ENCODE results near the gene MAPKAP1.

MAPKAP1 gene

DNA sequence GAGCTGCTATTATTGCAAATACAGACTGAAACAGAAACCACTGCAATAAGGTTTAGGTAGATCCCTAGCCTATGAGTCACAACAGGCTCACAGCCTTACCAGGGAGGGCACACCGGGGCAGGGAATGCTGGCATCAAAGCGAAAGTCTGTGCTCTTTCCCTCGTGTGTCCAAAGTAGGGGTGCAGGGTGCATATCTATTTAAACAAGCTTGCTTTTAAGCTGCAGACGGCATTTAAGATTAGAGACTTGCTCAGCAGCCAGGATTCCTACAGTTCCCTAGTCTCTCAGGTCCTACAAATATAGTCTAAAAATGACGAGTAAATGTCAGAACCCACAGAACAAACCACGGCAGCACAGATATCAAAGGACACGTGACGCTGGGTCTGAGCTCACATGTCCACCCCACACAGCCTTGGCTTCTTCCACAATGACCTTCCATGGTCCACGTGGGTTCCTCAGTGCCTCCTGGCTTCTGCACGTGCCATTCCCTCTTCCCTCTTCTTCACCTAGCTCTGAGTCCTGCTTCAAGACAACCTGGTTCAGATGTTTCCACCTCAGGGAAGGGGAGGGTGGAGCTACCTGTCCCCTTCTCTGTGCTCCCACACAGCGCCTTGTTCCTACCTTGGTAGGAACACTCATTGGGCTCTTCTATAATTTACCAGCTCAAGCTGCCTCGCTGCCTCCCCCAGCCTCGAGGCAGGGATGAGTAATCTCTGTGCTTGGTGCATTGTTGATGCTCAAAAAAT lies 193.2 kb downstream of the MAPKAP1 start:
- DNase-seq (ENCODE audit: low spot score), result peak; percentile 60

DNA sequence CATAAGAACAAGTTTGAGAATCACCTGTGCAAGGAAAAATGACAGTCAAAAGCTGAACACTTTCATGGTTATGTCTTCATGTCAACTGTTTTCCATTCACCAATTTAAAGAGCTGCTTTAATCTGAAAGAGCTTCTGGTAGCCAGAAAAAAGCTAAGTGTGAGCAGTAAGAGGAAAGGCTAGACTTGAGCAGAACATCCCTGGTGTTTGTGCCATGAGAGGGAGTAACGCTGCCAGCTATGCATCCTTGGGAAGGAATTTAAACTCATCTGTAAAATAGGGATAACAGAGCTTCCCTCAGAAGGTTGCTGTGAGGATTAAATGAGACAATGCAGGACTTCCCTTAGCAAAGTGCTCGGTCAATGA lies 193.7 kb downstream of the MAPKAP1 start:
- no peak for DNase-seq (ENCODE audit: low spot score)

DNA sequence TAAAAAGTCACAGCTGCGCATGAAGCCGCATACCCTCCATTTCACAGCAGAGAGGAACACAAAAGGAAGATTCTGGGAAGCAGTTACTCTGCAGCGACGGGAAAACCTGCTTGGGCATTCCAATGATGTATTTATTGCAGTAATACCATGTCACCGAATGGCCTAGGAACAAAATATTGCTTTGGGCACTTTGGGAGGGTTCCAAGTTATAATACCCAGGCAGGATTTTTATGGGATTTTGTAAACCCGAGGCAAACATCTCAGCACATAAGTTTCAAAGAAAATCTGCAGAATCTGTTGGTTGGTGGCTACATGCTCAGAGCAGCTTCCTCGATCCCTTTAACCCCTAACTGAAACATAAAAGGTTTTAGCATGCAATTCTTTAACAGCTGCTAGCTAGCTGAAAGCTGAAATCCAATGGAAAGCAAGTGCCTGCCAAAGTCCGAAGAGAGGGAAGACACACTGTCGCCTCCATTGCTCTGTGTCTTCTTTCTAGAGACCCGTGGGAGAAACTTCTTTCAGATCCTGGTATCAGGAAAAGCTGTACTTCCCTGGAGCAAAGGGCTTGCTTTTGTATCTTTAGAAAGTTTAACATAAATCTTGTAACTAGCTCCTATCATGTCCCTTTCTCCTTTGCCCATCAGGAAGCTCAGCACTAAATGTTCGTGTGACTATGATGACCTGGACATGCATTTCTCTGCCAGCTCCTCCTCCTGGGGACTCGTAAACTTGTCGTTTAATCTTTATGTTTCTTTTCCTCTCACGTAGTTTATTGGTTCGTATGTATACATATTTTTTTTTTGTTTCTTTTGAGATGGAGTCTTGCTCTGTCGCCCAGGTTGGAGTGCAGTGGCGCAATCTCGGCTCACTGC lies 195.0 kb downstream of the MAPKAP1 start:
- DNase-seq (ENCODE audit: low spot score), result no peak

DNA sequence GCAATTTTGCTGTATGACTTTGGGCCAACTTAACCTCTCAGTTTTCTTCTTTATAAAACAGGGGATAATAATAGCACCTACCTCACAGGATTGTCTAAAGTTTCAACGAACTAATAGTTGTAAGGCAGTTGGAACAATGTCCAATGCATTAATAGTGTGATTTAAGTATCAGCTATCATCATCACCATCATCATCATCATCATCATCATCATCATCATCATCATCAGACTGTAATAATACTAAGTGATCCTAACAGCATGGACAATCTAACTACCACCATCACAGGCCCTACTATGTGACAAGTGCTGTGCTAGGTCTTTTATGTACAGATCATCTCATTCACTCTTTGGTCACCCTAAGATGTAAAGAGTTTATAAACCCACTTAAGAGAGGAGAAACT lies 196.0 kb downstream of the MAPKAP1 start:
- no peak for DNase-seq (ENCODE audit: low spot score)

DNA sequence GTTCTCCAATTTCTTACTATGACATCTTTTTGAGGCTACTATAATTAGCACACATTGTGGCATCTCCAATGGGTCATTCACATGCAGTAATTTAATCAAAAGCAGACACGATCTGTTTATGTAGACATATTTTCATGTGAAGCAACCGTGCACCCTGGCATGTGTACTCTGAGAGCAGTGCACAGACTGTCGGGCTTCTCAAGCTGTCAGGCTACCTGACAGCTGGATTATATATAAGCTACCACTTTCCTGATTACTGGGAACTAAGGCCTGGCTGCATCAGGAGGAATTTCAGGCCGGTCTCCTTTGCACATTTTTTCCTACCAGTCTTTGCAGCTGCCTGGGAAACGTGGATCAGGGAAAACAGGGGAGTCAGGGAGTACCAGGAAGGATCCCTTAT lies 197.5 kb downstream of the MAPKAP1 start:
- peak; percentile 55 for DNase-seq (ENCODE audit: low spot score)

DNA sequence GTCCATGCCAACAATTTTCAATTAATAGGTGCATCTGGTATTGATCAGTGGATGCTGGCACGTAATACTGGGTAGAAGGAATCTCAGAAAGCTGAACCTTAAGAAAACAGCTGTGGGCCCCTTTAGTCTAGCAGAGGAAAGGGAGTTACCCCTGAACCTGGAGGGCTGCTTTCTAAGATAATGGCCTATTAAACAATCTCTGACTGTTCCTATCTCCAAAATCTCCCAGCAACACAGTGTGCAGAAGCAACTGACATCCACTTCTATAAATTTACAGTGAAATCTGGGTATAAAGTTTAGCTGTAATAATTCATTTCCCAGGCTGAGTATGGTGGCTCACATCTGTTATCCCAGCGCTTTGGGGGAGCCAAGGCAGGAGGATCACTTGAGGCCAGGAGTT lies 198.8 kb downstream of the MAPKAP1 start:
- no peak for DNase-seq (ENCODE audit: low spot score)

DNA sequence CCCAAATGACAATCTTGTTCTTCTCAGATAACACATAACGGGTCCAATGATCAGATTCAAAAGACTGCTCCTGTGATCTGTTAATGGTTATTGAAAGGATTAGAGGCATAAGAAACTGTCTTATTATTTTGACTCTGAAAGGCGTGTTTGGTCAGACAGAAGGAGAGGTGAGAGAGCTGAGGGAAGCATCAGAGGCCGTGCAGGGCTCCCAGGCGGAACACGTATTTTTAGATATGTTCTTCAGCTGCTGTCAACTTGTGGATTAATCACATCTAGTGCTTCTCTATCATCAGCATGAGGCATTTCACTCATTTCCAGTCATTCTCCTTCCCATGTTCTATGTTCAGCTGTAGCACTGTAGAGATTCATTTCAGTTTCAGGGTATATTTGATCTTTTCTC lies 199.8 kb downstream of the MAPKAP1 start:
- DNase-seq (ENCODE audit: low spot score), result no peak

DNA sequence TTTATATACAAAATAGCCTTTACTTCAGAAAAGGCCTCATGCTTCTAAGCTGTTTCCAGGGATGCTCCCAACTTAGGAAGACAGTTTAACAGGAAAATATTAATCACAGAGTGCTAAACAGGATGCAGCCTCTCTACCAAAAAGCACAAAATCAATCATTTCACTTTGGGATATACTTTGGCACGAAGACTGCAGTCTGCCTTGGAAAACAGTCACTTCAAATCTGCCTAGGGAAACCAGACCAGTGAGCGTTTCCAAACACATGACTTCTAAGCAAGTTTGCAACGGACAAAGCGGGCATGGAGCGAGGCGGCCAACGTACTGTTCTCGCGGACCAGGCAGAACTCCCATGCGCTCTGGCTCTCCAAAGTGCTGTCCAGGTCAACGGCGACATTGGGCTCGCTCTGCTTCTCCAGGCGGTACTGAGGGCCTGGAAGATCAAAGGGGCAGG lies 201.0 kb downstream of the MAPKAP1 start:
- DNase-seq (ENCODE audit: low spot score), result no peak

DNA sequence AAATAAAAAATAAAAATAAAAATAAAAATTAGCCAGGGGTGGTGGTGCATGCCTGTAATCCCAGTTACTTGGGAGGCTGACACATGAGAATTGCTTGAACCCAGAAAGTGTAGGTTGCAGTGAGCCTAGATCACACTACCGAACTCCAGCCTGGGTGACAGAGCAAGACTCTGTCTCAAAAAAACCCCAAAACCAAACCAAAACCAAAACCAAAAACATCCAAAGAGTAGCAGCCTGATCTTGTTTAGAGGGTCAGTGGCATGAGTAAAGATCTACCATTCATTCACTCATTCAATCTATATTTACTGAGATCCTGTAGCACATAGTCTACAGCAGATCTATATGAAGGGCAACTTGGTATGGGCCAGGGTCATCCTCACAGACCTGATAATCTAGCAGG lies 202.4 kb downstream of the MAPKAP1 start:
- no peak for DNase-seq (ENCODE audit: low spot score)

DNA sequence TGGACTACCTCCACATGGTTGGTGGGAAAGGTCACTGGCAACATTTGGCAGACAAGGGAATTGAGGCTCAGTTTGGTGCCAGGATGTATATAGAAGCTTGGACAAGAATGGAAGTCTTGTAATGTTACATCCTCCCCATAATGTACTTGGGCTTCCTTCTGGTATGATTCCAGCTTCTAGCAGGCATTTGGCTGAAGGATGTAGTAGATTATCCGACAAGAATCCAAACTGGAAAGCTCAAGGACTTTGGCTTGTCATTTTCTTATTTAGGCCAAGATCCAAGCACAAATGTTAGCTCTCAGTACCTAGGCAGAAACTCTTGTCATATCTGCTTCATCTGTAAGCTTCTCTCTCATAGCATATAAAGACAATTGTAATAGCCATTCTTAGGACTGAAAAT lies 209.1 kb downstream of the MAPKAP1 start:
- DNase-seq (ENCODE audit: low spot score), result no peak

DNA sequence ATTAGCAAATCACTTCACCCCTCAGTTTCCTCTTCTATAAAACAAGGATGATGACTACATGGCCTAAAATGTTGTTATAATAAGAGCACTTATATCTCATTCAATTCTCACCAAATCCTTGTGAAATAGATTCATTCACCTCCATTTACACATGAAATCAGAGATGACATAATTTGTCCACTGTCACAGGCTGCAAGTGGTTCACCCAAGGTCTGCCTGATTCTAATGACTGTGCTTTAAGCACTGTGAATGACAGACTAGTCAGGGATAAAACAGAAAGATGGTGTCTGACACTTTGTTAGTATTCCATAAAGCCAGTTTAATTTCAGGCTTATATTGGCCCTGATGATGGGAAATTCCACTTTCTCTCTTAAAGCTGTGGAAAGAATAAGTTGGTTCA lies 209.5 kb downstream of the MAPKAP1 start:
- DNase-seq (ENCODE audit: low spot score), result no peak

DNA sequence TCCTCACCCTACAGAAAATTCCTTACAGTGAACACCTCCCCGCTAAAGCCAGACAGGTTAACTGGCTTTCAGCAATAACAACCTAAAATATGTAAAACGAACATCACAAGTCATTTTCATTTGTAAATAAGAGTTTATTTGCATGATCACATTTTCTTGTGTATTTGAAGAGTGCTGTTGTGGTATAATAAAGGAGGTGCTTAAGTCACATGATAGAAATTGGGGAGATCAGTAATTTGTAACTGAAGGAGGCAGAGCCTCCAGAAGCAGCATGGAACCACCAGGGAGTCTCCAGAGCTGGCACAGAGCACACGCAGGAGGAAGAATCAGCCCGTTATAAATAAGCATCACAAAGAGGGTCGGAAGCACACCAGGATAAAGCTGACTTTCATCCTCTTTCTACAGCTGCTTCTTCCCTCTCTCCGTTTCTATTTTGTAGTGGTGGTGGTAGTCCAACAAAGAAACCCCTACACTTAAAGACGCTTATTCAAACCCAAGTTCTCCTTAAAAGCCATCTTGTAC lies 210.6 kb downstream of the MAPKAP1 start:
- no peak for DNase-seq (ENCODE audit: low spot score)

DNA sequence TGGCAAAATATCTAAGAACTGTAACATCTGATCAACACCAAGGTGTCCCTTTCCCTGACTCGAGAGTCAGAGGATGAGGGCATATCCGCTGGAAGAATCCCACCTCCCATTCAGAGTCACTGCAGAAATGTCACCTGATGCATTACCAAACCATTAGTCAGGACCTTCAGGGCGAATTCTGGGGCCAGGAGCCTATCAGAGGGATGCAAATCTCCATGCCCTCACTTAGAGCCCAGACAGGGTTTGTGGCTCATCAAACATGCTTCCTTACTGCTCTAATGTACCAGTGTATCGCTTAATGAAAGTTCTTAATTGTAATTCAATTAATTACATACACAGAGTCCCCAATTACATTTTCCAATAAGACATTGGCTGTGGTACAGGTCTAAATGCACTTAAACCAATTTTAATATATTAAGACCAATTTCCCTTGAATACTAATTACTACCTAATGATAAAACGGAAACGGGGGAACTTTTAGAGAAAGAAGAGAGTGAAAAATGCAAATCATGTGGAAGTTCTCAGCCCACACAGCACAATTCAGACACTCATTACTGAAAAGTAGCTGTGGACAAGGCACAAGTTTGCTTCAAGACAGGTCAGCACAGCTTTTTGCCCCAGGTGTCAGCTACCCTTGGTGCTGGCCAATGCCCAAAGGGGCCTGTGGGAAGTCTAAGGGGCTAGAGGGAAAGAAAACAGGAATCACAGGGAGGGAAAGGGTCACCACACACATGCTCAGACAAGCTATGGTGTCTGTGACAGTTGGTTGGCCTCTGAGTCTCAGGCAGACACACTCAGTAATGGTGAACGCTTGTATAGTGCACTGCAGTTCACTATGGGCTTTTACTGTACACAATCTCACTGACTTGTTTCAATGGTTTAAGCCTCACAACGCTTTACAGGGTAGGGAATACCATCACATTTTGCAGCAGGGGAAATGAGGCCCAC lies 211.6 kb downstream of the MAPKAP1 start:
- no peak for DNase-seq (ENCODE audit: low spot score)

DNA sequence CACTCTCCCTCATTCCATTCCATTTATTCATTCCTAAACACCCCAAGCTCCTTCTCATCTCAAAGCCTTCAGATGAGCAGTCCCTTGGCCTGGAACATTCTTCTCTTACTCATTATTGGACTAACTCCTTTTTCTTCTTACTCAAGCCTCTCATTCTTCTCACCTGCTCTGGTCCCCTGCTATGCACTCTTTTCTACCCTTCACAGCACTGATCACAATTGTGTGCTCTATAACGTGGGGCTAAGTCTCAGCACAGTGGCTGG lies 212.4 kb downstream of the MAPKAP1 start:
- peak; percentile 29 for DNase-seq (ENCODE audit: low spot score)

DNA sequence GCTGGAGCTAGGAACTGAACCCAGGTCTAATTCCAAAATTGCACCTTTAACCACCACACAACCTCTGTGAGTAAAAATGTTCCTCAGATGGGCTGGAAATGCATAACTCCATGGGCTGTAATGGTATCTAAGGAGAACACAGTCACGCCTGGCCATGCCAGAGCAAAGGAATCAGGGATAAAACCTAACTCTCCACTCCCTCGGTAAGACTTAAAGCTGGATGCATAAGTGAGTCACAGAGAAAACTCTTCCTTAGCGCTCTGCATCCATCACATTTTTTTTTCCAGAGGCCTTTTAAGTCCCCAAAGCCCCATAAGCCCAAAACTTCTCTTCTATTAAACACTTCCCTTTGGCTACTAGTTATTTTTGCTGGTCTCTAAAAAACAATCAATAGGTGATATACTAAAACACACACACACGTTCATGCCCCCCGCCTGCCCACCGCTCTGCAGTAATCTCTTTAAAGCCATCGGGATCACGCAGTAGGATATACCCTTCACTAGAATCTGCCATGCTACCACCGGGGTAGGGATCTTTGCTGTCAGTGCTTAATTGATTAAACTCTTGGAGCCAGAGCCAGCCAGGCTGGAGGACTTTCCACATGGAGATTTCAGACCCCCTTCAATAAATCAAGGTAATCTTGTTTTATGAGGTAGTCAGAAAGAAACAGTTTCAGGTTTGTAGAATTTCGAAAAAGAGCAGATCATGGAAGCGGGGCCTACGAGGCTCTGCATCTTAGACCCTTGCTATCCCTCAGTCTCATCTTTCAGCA lies 212.9 kb downstream of the MAPKAP1 start:
- DNase-seq (ENCODE audit: low spot score), result no peak

DNA sequence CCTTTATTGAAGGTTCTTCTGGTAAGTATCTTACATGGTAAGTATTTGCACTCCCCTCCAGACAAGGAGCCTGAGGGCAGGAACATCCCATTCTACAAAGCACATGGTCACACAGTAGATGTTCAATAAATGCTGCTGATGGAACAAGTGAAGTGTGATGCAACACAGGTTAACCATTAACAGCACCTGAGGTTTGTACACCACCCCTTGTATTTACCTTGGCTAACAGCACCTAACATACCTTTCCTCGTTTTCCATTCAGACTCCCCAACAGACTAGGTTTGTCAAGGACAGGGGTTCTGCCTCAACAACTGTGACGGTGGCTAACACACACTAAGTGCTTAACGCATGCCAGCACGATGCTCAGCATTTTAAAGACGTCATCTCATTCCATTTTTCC lies 213.6 kb downstream of the MAPKAP1 start:
- no peak for DNase-seq (ENCODE audit: low spot score)

DNA sequence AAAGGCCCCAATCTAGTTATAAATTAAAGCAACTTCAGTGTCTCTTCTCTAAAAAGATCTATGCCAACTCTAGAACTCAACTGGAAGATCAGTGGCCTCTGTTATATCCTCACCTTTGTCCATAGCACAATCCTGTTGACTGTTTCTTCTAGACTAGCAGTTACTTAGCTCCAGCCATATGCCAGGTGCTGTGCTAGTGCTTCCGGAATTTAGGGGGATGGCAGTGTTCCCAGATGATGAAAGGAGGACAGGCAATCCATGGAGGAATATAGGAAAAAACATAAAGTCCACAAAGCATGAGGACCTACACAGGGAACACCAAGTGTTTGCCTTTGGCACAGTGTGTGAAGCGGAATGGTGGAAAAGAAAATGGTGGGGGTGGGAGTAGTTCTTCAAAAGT lies 214.3 kb downstream of the MAPKAP1 start:
- DNase-seq (ENCODE audit: low spot score), result no peak

DNA sequence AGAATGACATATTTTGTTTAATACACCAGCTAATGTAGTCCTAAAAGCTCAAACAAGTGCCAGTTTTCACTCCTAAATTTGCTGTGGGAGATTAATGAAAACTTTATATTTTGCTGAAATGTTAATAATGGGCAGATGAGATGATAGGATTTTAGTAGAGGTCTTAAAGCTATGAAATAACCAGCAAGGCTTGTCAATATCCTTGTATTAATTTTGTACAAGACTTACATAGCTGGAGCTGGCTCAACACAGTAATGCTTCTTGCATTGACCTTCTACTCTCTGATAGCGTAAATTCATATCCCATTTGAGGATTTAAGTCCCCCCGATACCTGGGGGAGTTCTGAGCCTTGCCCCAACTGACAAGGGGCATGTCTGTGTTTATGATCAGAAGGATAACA lies 219.2 kb downstream of the MAPKAP1 start:
- DNase-seq (ENCODE audit: low spot score), result no peak

DNA sequence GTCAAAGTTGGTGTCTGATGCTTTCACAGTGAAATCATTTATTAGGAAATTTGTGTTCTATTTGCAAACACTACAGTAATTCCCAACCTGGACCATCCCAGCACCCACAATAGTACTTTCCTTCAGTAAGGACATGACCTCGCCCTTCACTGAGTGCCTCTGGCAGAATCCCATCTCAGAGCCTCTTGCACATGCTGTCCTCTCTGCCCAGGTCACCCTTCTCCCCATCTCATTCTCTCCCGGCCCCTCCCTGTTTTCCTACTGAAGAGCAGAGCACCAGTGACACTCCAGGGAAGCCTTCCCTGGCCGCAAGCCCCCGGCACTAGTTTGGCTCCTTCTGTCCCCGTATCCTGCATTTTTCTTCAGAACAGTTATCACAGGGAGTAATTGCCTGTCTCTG lies 220.4 kb downstream of the MAPKAP1 start:
- DNase-seq (ENCODE audit: low spot score), result no peak

DNA sequence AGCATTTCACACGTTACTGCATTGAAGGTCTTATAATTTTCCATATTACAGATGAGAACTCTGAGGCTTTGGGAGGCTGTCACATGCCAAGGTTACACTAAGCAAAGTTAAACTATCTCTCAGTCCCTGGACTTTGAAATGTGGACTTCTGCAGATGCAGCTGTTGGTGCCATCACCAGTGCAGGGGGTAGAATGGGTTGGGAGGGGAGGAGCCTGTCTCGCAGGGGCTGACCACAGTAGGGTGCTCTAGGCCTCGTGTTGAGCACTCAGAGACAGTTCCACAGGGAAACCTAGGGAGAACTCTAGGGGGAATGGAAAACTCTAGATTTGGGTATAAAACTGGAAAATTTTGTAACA lies 220.9 kb downstream of the MAPKAP1 start:
- no peak for DNase-seq (ENCODE audit: low spot score)

DNA sequence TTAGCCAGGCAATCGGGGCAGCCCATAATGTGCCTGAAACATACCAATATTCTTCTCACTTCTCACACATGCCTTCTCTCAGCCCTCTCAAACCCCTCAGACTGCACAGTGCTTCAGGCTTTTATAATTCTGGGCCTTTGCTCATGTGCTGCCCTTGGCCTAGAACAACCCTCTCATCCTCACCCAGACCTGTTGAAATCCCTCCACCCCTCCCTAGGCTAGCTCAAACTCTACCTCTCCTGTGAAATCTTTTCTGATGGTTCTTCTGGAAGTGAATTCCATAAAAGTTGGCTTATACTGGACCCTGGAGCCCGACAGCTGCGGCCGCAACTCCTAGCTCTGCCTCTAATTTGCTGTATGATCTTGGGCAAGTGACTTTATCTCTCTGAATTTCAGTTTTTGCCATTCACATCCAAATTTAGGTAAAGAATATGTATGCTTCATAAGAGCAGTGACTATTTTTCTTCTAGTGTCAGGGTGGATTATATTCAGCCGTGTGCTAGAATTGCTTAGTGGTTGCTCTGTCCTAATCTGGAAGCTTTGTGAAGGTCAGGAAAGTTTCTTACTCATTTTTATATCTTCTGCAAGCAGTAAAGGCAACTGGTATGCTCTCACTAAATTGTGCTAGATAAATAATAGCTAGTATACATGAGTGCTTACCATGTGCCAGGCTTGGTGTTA lies 221.4 kb downstream of the MAPKAP1 start:
- no peak for DNase-seq (ENCODE audit: low spot score)

Measured in AG08395 (cell line).